Transverse colon (tissue), 4 donors: ENCODE data around the gene IGSF21.

ENCODE experiments used
- CTCF ChIP-seq, 5 experiments: fragments of 200-600 bp in 3 of 5; fragments of 450-650 bp in 2 of 5; sonication (generic) in 3 of 5; IDR thresholded peaks; 1 replicate in 2 of 5; 2 replicates in 3 of 5; pipeline ENCODE4 v1.5.1; 2016 to 2017; ENCODE audit warnings: antibody characterized with exemption in 5 of 5, inconsistent platforms in 3 of 5, mild to moderate bottlenecking in 2 of 5, moderate library complexity in 1 of 5
- EP300 ChIP-seq: sonication (generic); formaldehyde crosslinking; IDR thresholded peaks from one replicate; pipeline ENCODE4 v1.6.1; 2017; ENCODE audit warnings: antibody characterized with exemption, low read depth
- POLR2A ChIP-seq: fragments of 450-650 bp; IDR thresholded peaks from one replicate; pipeline ENCODE4 v1.6.1; 2016; ENCODE audit warnings: antibody characterized with exemption, mild to moderate bottlenecking, moderate library complexity
- POLR2AphosphoS5 ChIP-seq, 3 donors: sonication (generic); formaldehyde crosslinking; IDR thresholded peaks; one replicate each; pipeline ENCODE4 v1.6.1; 2016; ENCODE audit warnings: antibody characterized with exemption in 3 of 3

- TF ChIP-seq CTCF (IDR thresholded peaks at IDR 0.05) (no peak), POLR2A (no peak), POLR2AphosphoS5 (IDR thresholded peaks at IDR 0.05) (no peak), EP300 (no peak)
These were observed 35.4 kb downstream of the IGSF21 start for GRCh38 chr1:18142969-18143368.
